Measurements from ENCODE around the gene SOWAHA.

The SOWAHA gene

GRCh38 chr5:132777209-132778069 is 35.7 kb upstream of the SOWAHA start, which contains the start of gene SEPTIN8:
Gene SEPTIN8 (minus strand): TSS chr5:132777239. CDS start chr5:132777137, 102 bp downstream.
- TF ChIP-seq TAF1 (IDR thresholded peaks at IDR 0.05; ENCODE audit: low read depth), result peak; percentile 36; the same call in 1 of the 2 replicates
- TF ChIP-seq USF1 (IDR thresholded peaks at IDR 0.05), result no peak
- 0 out of 2 replicates have a peak, but pooled peaks have one; percentile 33 for TF ChIP-seq TCF12 (IDR thresholded peaks at IDR 0.05; ENCODE audit: low read depth)
- TF ChIP-seq FOXM1 (IDR thresholded peaks at IDR 0.05; ENCODE audit: borderline replicate concordance, low read depth), result no peak
- TF ChIP-seq YY1 (IDR thresholded peaks at IDR 0.05; ENCODE audit: low read depth), result peak; percentile 80
- no peak for TF ChIP-seq RAD21 (IDR thresholded peaks at IDR 0.05; ENCODE audit: low read depth)

GRCh38 chr5:132778129-132778528 is 35.0 kb upstream of the SOWAHA start:
- TF ChIP-seq ZBTB7A (IDR thresholded peaks at IDR 0.05; ENCODE audit: low read depth) (no peak), TCF12 (IDR thresholded peaks at IDR 0.05; ENCODE audit: low read depth) (no peak), EGR1 (IDR thresholded peaks at IDR 0.05) (no peak), RAD21 (IDR thresholded peaks at IDR 0.05; ENCODE audit: low read depth) (no peak), TAF1 (IDR thresholded peaks at IDR 0.05; ENCODE audit: low read depth) (no peak), NFIC (IDR thresholded peaks at IDR 0.05) (no peak), TEAD4 (IDR thresholded peaks at IDR 0.05) (no peak), YY1 (IDR thresholded peaks at IDR 0.05; ENCODE audit: low read depth) (no peak), EP300 (IDR thresholded peaks at IDR 0.05; ENCODE audit: borderline replicate concordance) (no peak)

GRCh38 chr5:132778856-132779255 is 34.2 kb upstream of the SOWAHA start:
- no peak for TF ChIP-seq FOXM1 (IDR thresholded peaks at IDR 0.05; ENCODE audit: borderline replicate concordance, low read depth)
- TF ChIP-seq CEBPB (IDR thresholded peaks at IDR 0.05), result no peak
- TF ChIP-seq USF1 (IDR thresholded peaks at IDR 0.05), result no peak
- no peak for TF ChIP-seq TEAD4 (IDR thresholded peaks at IDR 0.05)
- TF ChIP-seq TAF1 (IDR thresholded peaks at IDR 0.05; ENCODE audit: low read depth), result no peak
- TF ChIP-seq EP300 (IDR thresholded peaks at IDR 0.05; ENCODE audit: borderline replicate concordance), result no peak
- TF ChIP-seq ZBTB7A (IDR thresholded peaks at IDR 0.05; ENCODE audit: low read depth), result no peak
- TF ChIP-seq, protein P1, sequence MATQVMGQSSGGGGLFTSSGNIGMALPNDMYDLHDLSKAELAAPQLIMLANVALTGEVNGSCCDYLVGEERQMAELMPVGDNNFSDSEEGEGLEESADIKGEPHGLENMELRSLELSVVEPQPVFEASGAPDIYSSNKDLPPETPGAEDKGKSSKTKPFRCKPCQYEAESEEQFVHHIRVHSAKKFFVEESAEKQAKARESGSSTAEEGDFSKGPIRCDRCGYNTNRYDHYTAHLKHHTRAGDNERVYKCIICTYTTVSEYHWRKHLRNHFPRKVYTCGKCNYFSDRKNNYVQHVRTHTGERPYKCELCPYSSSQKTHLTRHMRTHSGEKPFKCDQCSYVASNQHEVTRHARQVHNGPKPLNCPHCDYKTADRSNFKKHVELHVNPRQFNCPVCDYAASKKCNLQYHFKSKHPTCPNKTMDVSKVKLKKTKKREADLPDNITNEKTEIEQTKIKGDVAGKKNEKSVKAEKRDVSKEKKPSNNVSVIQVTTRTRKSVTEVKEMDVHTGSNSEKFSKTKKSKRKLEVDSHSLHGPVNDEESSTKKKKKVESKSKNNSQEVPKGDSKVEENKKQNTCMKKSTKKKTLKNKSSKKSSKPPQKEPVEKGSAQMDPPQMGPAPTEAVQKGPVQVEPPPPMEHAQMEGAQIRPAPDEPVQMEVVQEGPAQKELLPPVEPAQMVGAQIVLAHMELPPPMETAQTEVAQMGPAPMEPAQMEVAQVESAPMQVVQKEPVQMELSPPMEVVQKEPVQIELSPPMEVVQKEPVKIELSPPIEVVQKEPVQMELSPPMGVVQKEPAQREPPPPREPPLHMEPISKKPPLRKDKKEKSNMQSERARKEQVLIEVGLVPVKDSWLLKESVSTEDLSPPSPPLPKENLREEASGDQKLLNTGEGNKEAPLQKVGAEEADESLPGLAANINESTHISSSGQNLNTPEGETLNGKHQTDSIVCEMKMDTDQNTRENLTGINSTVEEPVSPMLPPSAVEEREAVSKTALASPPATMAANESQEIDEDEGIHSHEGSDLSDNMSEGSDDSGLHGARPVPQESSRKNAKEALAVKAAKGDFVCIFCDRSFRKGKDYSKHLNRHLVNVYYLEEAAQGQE (IDR thresholded peaks at IDR 0.05; ENCODE audit: low read depth), result no peak
- TF ChIP-seq, protein P2, sequence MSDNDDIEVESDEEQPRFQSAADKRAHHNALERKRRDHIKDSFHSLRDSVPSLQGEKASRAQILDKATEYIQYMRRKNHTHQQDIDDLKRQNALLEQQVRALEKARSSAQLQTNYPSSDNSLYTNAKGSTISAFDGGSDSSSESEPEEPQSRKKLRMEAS (IDR thresholded peaks at IDR 0.05), result no peak
- TF ChIP-seq YY1 (IDR thresholded peaks at IDR 0.05; ENCODE audit: low read depth), result no peak
- TF ChIP-seq EGR1 (IDR thresholded peaks at IDR 0.05), result no peak
- TF ChIP-seq NFIC (IDR thresholded peaks at IDR 0.05), result no peak
- no peak for TF ChIP-seq TCF12 (IDR thresholded peaks at IDR 0.05; ENCODE audit: low read depth)
- no peak for TF ChIP-seq CREB1 (IDR thresholded peaks at IDR 0.05; ENCODE audit: low read depth)
- TF ChIP-seq RAD21 (IDR thresholded peaks at IDR 0.05; ENCODE audit: low read depth), result no peak

DNA sequence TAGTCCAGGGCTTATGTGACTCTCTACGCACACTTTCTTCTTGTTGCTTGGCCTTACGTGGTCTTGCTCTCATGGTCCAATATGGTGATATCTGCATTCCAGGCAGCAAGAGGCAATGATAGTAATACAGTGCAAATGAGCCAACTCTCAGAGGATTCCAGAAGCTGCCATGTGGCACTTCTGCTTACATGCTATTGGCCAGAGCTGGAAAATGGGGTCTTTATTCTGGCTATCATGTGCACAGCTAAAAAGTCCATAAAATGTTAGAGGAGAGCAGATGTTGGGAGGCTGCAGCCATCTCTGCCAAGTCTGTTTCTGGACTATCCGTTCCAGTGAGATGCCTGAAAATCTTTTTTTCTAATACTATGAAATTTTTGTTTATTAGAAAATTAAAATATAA is 33.1 kb upstream of the SOWAHA start:
- TF ChIP-seq RAD21 (IDR thresholded peaks at IDR 0.05; ENCODE audit: low read depth) (no peak), EP300 (IDR thresholded peaks at IDR 0.05; ENCODE audit: borderline replicate concordance) (no peak), ZBTB7A (IDR thresholded peaks at IDR 0.05; ENCODE audit: low read depth) (no peak), FOXM1 (IDR thresholded peaks at IDR 0.05; ENCODE audit: borderline replicate concordance, low read depth) (no peak), NFIC (IDR thresholded peaks at IDR 0.05) (no peak), YY1 (IDR thresholded peaks at IDR 0.05; ENCODE audit: low read depth) (no peak), EGR1 (IDR thresholded peaks at IDR 0.05) (no peak), TEAD4 (IDR thresholded peaks at IDR 0.05) (no peak), TCF12 (IDR thresholded peaks at IDR 0.05; ENCODE audit: low read depth) (no peak), CREB1 (IDR thresholded peaks at IDR 0.05; ENCODE audit: low read depth) (no peak), CEBPB (IDR thresholded peaks at IDR 0.05) (no peak), TAF1 (IDR thresholded peaks at IDR 0.05; ENCODE audit: low read depth) (no peak), USF1 (IDR thresholded peaks at IDR 0.05) (no peak)
- TF ChIP-seq, protein P2 (IDR thresholded peaks at IDR 0.05), result no peak
- TF ChIP-seq, protein P1 (IDR thresholded peaks at IDR 0.05; ENCODE audit: low read depth), result no peak

GRCh38 chr5:132780577-132780976 is 32.5 kb upstream of the SOWAHA start:
- no peak for TF ChIP-seq YY1 (IDR thresholded peaks at IDR 0.05; ENCODE audit: low read depth)
- TF ChIP-seq EP300 (IDR thresholded peaks at IDR 0.05; ENCODE audit: borderline replicate concordance), result no peak
- no peak for TF ChIP-seq TAF1 (IDR thresholded peaks at IDR 0.05; ENCODE audit: low read depth)
- TF ChIP-seq USF1 (IDR thresholded peaks at IDR 0.05), result no peak
- TF ChIP-seq, protein P2 (IDR thresholded peaks at IDR 0.05), result no peak
- no peak for TF ChIP-seq TEAD4 (IDR thresholded peaks at IDR 0.05)
- no peak for TF ChIP-seq TCF12 (IDR thresholded peaks at IDR 0.05; ENCODE audit: low read depth)
- no peak for TF ChIP-seq CREB1 (IDR thresholded peaks at IDR 0.05; ENCODE audit: low read depth)
- TF ChIP-seq CEBPB (IDR thresholded peaks at IDR 0.05), result no peak
- TF ChIP-seq ZBTB7A (IDR thresholded peaks at IDR 0.05; ENCODE audit: low read depth), result no peak
- TF ChIP-seq, protein P1 (IDR thresholded peaks at IDR 0.05; ENCODE audit: low read depth), result no peak
- no peak for TF ChIP-seq NFIC (IDR thresholded peaks at IDR 0.05)
- TF ChIP-seq EGR1 (IDR thresholded peaks at IDR 0.05), result no peak
- no peak for TF ChIP-seq RAD21 (IDR thresholded peaks at IDR 0.05; ENCODE audit: low read depth)
- TF ChIP-seq FOXM1 (IDR thresholded peaks at IDR 0.05; ENCODE audit: borderline replicate concordance, low read depth), result no peak
